Endodermal cell (in vitro differentiated cells): ENCODE measurements around the gene SH3BP4. TPM values are rescaled to one million over a fixed set of nuclear protein-coding genes. Genes with fewer than 3 reads are reported as not detected.

Source experiments
- DNase-seq: peaks from one replicate; pipeline ENCODE4 v3.0.0-alpha.2; 2017
- H3K27ac ChIP-seq: 2 replicates; pipeline ENCODE4 v1.5.1; 2013; ENCODE audit warnings: mild to moderate bottlenecking, low read depth, low read length, moderate library complexity
- H3K27me3 ChIP-seq: 2 replicates; pipeline ENCODE4 v1.6.1; 2013; ENCODE audit warnings: mild to moderate bottlenecking, low read length, moderate library complexity; ENCODE audit not compliant: insufficient read depth, control insufficient read depth, poor library complexity, severe bottlenecking
- H3K36me3 ChIP-seq: 2 replicates; pipeline ENCODE4 v1.7.0; 2013; ENCODE audit warnings: mild to moderate bottlenecking, low read length, moderate library complexity; ENCODE audit not compliant: control insufficient read depth, insufficient read depth
- H3K4me1 ChIP-seq: one replicate; pipeline ENCODE4 v1.7.0; 2013; ENCODE audit warnings: low read length; ENCODE audit not compliant: control insufficient read depth, insufficient read depth
- H3K4me3 ChIP-seq: 2 replicates; pipeline ENCODE4 v1.5.1; 2013; ENCODE audit warnings: mild to moderate bottlenecking, low read length, moderate library complexity
- H3K9ac ChIP-seq: 2 replicates; pipeline ENCODE4 v1.6.1; 2013; ENCODE audit warnings: mild to moderate bottlenecking, low read length, moderate library complexity; ENCODE audit not compliant: poor library complexity, severe bottlenecking; ENCODE audit errors: extremely low read depth
- H3K9me3 ChIP-seq: 2 replicates; pipeline ENCODE4 v1.6.1; 2013; ENCODE audit warnings: mild to moderate bottlenecking, low read length, moderate library complexity; ENCODE audit not compliant: control insufficient read depth
- H3K27ac Mint-ChIP-seq: 2 replicates; pipeline ENCODE4 v1.8.0; 2020; ENCODE audit warnings: mixed read lengths
- H3K27me3 Mint-ChIP-seq: 2 replicates; pipeline ENCODE4 v1.8.0; 2021; ENCODE audit warnings: mild to moderate bottlenecking, mixed read lengths; ENCODE audit not compliant: insufficient read depth
- H3K36me3 Mint-ChIP-seq: 2 replicates; pipeline ENCODE4 v1.8.0; 2020; ENCODE audit warnings: low read depth, mixed read lengths
- H3K4me1 Mint-ChIP-seq: 2 replicates; pipeline ENCODE4 v1.8.0; 2020; ENCODE audit warnings: mixed read lengths
- H3K4me3 Mint-ChIP-seq: 2 replicates; pipeline ENCODE4 v1.8.0; 2020; ENCODE audit warnings: mild to moderate bottlenecking, moderate library complexity, mixed read lengths
- H3K9me3 Mint-ChIP-seq: 2 replicates; pipeline ENCODE4 v1.8.0; 2020; ENCODE audit warnings: mild to moderate bottlenecking, mixed read lengths
- WGBS, 2 experiments: methylation state at CpG; one replicate each; pipeline versions ENCODE4 v1.1.5 to v1.1.7; 2013; ENCODE audit warnings: missing lambda C conversion rate in 2 of 2, mixed read lengths in 1 of 2; ENCODE audit not compliant: insufficient coverage in 1 of 2, insufficient read length in 1 of 2; 5-methylcytosine and 5-hydroxymethylcytosine counted together
- total RNA-seq, 2 donors: library from RNA; stranded (reverse); fragmentation: NEBNext Ultra II Directional in 1 of 2; extraction: Animal tissue kit (Norgen Biotek cat#: 25700) in 1 of 2; gene quantifications; 2 replicates in 1 of 2; 3 replicates in 1 of 2; pipeline ENCODE4 v1.2.1, GENCODE V29; 2021
- TF ChIP-seq, protein P1 (sequence below): fragments of 200-600 bp; sonication (generic); conservative IDR thresholded peaks from 2 replicates; pipeline ENCODE4 v1.5.0; 2021; ENCODE audit warnings: antibody characterized with exemption, mild to moderate bottlenecking

The SH3BP4 gene
- total RNA-seq, 2 donors from 2014 or later, result 49.1 to 53.4 TPM

GRCh38 chr2:234978466-234979203, 26.8 kb downstream of the SH3BP4 start:
- Histone ChIP-seq H3K9ac (no peak overlapping the region), H3K4me3 (no peak overlapping the region), H3K4me1 (peaks cover 26% of the 10 kb centered on the region), H3K36me3 (peaks cover 32% of the 10 kb centered on the region), H3K9me3 (peaks cover 13% of the 10 kb centered on the region), H3K27ac (peak overlapping the region; percentile 20), H3K27me3 (no peaks in the 10 kb centered on the region)
- H3K4me3 Mint-ChIP-seq, result no peak overlapping the region
- no peak for DNase-seq
- peaks cover 23% of the 10 kb centered on the region for H3K36me3 Mint-ChIP-seq
- WGBS, 2 experiments, result 95 to 96% methylated on average over 18 to 23 of the region's 23 CpGs
- H3K27me3 Mint-ChIP-seq, result no peaks in the 10 kb centered on the region
- H3K9me3 Mint-ChIP-seq, result peaks cover 12% of the 10 kb centered on the region
- H3K27ac Mint-ChIP-seq, result peak overlapping the region; percentile 69
- TF ChIP-seq, protein P1, sequence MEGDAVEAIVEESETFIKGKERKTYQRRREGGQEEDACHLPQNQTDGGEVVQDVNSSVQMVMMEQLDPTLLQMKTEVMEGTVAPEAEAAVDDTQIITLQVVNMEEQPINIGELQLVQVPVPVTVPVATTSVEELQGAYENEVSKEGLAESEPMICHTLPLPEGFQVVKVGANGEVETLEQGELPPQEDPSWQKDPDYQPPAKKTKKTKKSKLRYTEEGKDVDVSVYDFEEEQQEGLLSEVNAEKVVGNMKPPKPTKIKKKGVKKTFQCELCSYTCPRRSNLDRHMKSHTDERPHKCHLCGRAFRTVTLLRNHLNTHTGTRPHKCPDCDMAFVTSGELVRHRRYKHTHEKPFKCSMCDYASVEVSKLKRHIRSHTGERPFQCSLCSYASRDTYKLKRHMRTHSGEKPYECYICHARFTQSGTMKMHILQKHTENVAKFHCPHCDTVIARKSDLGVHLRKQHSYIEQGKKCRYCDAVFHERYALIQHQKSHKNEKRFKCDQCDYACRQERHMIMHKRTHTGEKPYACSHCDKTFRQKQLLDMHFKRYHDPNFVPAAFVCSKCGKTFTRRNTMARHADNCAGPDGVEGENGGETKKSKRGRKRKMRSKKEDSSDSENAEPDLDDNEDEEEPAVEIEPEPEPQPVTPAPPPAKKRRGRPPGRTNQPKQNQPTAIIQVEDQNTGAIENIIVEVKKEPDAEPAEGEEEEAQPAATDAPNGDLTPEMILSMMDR, result no peak
- H3K4me1 Mint-ChIP-seq, result peaks cover 68% of the 10 kb centered on the region

DNA sequence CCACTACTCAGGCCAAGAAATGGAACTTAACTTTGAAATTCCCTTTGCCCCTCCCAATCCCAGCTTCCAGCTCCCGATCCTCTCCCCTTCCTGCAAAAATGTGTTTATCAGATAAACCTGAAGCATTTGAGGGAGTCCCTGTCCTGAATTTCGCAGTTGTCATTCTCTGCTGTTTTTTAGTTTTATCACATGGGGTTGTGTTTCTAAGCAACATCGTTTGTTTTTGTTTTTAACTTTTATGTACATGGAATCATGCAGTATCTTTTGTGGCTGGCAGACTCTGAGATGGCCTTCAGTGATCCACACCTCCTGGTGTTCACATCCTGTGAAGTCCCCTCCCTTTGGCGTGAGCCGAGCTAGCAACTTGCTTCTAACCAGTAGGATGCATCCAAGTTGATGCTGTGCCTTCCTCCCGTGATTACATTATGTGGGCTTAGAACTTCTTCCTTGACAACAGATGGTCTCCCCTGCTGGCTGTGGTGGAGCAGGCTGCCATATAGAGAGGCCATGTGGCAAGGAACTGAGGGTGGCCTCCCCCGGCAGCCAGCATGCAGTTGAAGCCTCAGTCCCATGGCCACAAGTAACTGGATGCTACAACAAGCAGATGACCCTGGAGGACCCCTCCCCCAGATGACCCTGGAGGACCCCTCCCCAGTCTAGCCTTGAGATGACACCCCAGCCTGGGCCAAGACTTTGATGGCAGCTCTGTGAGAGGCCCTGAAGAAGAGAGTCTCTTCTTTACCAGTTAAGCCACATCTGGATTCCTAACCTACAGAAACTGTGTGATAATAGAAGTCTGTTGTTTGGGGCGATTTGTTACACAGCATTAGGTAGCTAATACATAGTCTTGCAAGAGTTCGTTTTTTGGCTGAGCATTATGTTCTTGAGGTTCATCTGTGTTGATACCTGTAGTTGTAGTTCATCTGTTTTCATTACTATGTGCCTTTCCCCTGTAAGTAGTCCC, 27.7 kb downstream of the SH3BP4 start:
- H3K9me3 Mint-ChIP-seq, result peaks cover 12% of the 10 kb centered on the region
- TF ChIP-seq, protein P1, result no peak
- H3K27ac Mint-ChIP-seq, result peak overlapping the region; percentile 69

DNA sequence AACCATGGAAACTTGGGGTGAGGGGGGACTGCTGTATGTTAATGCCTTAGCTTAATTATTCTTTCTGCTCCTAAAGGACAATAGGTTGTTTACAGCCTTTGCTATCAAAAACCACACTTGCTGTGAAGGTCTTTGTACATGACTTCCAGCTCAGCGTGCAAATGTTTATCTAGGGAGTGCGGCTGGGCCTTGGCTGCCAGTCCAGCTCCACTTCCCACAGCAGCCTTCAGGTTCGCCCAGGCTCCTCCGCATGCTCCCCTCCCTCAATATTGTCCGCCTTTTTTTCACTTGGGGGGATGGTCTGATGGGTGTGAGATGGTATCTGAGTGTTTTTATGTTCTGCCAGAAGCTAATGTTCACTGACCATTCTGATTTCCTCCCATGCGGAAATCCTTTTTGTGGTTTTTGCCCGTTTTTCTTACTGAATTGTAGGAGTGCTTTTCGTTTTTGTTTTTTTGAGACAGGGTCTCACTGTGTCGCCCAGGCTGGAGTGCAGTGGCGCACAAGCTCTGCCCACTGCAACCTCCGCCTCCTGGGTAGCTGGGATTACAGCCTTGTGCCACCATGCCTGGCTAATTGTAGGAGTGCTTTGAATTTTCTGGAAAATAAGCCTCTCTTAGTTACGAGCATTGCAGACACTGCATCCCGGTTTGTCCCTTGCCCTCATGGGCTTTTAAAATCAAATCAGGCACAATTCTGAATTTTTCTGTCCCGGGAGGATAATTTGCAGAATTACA, 28.8 kb downstream of the SH3BP4 start:
- Histone ChIP-seq H3K9me3 (peaks cover 13% of the 10 kb centered on the region), H3K27ac (peak overlapping the region; percentile 71), H3K36me3 (peaks cover 32% of the 10 kb centered on the region), H3K4me1 (peaks cover 41% of the 10 kb centered on the region), H3K4me3 (peak overlapping the region; percentile 12), H3K27me3 (no peaks in the 10 kb centered on the region), H3K9ac (peak overlapping the region; percentile 35)
- Mint-ChIP-seq H3K27me3 (no peaks in the 10 kb centered on the region), H3K4me3 (peak overlapping the region; percentile 30), H3K27ac (peak overlapping the region; percentile 97), H3K4me1 (peaks cover 78% of the 10 kb centered on the region), H3K9me3 (peaks cover 12% of the 10 kb centered on the region), H3K36me3 (peaks cover 21% of the 10 kb centered on the region)
- WGBS, 2 experiments, result 72 to 84% methylated on average over 7 to 14 of the region's 14 CpGs
- DNase-seq, result no peak
- TF ChIP-seq, protein P1, result no peak

More for the DNA sequence above, 27.7 kb downstream of the SH3BP4 start:
- no peak overlapping the region for H3K27ac ChIP-seq
- no peak overlapping the region for H3K9ac ChIP-seq
- peaks cover 13% of the 10 kb centered on the region for H3K9me3 ChIP-seq
- peak overlapping the region; percentile 12 for H3K4me3 ChIP-seq
- WGBS, 2 experiments, result 94 to 95% methylated on average over 8 to 9 of the region's 9 CpGs
- peaks cover 75% of the 10 kb centered on the region for H3K4me1 Mint-ChIP-seq
- peaks cover 35% of the 10 kb centered on the region for H3K4me1 ChIP-seq
- H3K4me3 Mint-ChIP-seq, result no peak overlapping the region
- H3K27me3 ChIP-seq, result no peaks in the 10 kb centered on the region
- peaks cover 23% of the 10 kb centered on the region for H3K36me3 Mint-ChIP-seq
- H3K36me3 ChIP-seq, result peaks cover 34% of the 10 kb centered on the region
- H3K27me3 Mint-ChIP-seq, result no peaks in the 10 kb centered on the region
- no peak for DNase-seq
